Umbilical cord (tissue), 2 donors: ENCODE results near the gene TMEM47. TPM values are rescaled to one million over a fixed set of nuclear protein-coding genes. Genes with fewer than 3 reads are reported as not detected.

Experiments used
- DNase-seq: peaks from one replicate; pipeline ENCODE4 v3.0.0-alpha.2; 2015; ENCODE audit warnings: low spot score
- total RNA-seq: library from RNA; depleted of rRNA; stranded (reverse); fragments of >200 nt; gene quantifications from one replicate; pipeline ENCODE4 v1.2.3, GENCODE V29; 2014; ENCODE audit warnings: low replicate concordance; ENCODE audit not compliant: insufficient read depth

The TMEM47 gene
- total RNA-seq, result 83.1 TPM

DNA sequence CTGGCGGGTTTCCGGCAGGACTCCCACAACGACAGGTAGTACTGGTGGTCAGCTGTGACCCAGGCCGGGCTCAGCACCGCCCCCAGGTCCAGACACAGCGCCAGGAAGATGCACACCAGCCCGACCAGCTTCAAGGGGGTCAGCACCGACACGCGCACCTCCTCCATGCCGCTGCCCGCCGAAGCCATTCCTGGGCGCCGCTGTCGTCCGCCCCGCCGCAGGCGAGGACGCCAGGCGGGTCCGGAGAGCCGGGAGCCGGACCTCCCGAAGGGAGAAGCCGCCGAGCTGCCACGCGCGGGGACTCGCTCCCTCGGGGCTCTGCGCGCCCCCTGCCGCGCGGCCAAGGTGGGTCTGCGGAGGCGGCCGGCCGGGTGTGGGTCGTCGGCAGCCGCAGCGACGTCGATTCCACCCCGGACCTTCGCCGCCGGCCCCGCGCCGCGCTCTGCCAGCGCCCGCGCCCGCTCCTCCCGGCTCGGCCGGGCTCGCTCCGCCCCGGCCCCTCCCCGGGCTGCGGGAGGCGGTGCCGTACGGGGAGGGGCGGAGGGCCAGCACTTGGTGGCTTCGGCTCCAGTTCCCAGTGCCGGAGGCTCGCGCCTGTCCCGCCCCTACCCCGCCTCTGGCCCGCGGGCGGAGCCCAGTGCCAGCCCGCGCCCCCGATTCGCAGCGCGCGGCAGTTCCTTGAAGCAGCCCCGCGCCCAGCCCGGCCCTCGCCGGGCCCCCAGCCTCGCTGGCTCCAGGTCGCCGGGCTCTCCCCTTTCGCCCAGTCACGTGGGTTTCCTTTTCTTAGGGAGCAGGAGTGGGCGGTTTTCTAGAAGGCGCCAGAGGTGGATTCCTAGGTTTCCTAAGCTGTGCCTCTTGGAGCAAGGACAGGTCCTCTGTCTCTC is at the start of gene TMEM47:
TMEM47 (minus strand) TSS at position 444 of the 884 bp plus-strand sequence; CDS start at position 188, 256 bp downstream.
- peak; percentile 82 for DNase-seq

DNA sequence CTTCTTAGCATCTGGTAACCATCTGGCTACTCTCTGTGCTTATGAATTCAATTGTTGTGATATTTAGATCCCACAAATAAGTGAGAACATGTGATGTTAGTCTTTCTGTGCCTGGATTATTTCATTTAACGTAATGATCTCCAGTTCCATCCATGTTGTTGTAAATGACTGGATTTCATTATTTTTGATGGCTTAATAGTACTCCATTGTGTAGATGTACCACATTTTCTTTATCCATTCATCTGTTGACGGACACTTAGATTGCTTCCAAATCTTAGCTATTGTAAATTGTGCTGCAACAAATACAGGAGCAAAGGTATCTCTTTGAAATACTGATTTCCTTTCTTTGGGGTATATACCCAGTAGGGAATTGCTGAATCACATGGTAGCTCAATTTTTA is 30.0 kb upstream of the TMEM47 start:
- DNase-seq, result no peak

DNA sequence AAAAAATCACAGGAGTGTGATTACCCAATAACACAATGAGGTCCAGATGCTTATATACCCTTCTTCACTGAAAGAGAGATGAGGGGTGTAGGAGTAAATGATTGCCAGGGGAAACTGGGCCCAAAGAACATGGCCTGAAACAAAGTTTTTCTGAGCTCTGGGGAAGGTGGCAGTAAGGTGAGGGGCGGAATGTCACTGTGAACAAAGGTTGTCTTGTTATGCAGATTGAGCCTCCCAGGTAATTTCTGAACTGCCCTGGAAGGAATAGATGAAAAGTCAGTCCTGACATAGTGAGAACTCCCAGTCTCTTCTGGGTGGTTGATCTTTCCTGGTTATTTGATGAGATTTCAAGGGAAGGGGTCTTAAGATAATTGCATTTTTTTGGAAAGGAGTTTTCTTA is 2.5 kb upstream of the TMEM47 start:
- DNase-seq, result no peak

DNA sequence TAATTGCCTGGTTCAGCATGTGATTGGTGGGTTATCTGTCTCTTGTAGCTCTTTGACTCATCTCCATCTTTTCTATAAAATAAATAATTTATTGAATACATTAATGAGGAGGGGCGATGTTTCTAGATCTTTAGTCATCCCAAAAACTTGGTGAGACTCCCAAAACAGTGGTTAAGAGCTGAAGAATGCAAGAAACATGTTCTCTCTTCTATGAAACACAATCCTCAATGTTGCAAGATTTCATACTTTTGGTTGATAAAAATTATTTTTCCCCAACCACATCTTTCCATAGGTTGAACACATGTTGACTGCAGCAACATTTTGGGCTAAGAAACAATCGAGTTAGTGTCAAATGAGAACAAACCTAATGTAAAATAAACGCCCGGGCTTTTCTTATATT is 1.2 kb upstream of the TMEM47 start:
- no peak for DNase-seq

DNA sequence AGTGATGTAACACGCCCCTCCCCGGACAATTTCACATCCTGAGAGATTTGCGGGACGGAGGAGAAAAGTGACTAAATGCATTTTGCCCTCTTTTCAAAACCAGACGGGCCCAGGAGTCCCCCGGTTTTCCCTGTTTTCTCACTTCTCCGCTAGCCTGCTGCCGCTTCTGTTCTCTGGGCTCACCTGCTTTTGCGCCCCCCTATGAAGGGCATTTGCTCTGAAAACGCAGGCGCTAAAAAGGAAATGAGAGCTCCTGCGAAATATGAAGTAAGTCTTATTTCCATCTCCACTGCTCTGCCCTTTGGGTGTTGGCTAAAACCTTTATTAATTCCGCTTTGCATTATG is 613 bp upstream of the TMEM47 start:
- DNase-seq, result peak; percentile 1

DNA sequence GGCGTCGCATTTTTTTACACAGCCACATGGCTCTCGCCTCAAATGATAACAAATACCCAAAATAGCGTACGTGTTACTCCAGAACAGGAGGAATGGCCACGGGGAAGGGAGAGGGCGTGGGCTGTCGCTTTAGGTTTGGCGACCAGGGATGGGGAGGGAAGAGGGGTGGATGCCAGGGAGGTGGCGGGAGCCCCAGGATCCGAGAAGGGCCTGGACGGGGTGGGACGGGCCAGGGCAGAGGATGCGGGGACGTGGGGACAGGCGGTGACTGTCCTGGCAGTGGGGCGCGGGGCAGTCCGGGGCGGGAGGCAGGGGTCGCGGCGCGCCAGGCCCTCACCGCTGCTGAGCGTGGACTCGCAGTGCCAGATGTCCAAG is 631 bp downstream of the TMEM47 start:
- no peak for DNase-seq

DNA sequence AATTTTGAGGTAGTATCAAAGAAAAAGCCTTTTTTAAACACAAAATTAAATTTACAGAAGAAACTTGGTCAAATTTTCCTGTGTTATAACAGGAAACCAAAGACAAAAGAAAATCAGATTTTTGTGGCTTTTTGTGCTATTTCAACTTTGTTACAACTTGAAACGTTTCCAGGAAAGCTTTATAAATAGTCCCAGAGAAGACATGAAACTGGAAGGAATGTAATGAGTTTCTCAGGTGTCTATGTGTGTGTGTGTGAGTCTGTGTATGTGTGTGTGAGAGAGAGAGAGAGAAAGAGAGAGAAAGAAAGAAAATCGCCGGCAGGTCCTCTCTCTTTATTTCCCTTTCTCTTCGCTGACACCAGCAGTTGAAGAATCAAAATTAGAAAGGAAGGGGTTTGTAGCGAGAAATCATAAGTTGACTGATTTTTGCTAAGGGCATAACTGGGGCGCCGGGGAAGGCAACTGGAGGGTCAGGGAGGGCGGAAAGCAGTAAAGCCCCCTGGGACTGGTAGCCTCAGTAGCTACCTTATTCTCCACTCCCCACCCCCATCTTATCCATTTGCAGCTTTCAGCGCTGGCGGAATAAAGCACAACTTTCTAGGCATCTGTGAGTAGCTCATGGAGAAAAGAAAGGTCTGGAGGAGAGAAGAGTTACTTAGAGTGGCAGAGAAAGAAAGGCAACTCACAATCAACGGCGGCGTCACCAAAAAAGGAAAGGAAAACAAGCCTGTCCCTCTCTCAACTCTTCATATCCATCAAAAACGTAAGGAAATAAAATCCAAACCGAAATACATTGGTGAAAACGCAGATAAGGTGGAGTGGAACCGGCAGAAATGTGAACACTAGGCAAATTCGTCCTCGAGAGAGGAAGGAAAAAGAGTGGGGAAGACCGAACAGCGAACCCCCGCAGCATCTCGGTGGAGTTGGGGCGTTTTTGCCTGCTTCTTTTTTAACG is 1.3 kb downstream of the TMEM47 start:
- peak; percentile 34 for DNase-seq

DNA sequence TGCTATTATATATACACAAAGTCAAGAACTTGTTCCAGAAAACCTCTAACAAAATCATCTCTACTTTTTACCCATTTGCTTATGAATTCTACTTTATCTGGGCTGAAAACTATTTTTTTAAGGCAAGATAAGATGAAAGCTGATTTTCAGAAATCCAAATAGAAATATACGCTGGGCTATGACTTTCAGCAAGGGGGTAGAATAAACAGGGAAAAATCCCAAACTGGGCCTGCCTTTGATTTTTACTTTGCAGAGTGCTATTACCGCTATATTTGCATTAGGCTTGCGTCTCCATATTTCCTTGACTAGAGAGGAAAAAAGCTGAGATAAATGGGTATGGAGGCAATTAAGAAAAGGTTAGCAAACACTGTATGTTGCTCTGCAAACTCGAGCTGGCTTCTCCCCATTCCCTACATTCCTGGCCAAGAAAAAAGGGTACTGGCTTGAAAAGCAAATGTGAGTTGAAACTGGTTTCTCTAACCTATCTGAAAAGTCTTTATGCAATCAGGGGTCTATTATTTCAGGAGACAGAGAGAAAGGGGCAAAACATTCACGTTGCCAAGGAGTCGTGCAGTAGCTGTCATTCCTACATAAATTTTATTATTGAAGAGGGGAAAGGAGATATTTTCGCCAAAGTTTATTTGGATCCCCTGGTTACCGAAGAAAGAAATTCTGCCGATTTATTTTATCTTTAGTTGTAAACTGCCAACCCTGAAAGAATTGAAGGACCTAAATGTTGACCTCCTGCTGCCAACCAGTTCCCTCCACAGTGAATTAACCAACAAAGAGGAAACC is 2.2 kb downstream of the TMEM47 start:
- DNase-seq, result peak; percentile 21

DNA sequence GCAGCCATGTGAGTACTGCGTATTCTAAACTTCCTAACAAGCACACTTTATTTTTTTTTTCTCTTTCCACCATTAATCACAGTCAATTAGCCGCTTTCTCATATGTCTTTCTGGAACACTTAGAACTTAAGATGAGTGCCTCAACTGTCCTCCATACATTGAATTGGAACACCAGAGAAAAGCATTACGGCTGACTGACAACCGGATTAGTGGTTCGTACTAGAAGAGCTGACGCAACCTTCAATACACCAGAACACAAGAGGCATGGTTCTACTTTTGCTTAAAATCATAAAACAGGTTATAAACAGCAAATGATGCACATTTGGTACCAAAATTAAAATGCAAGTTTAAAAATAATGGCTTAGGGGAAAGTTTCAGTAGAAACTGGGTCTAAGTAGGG is 3.3 kb downstream of the TMEM47 start:
- peak; percentile 22 for DNase-seq

DNA sequence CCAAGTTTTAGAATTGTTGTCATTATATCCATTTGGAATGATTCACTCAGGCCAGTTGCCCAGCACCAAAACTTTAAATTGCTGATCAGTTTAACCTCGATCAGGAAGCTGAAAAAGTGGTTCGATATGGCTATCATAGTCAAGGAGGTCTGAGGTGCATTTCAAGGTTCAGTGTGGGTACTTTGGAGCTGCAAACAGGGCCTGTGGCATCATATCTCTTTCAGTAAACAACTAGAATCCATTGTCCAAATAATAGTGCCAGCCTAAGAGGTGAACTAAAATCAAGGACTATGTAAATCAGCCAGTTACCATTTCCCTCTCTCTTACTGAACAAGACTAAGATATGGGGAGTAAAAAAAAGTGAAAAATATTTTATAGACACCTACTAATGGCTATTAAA is 14.2 kb downstream of the TMEM47 start:
- DNase-seq, result no peak

DNA sequence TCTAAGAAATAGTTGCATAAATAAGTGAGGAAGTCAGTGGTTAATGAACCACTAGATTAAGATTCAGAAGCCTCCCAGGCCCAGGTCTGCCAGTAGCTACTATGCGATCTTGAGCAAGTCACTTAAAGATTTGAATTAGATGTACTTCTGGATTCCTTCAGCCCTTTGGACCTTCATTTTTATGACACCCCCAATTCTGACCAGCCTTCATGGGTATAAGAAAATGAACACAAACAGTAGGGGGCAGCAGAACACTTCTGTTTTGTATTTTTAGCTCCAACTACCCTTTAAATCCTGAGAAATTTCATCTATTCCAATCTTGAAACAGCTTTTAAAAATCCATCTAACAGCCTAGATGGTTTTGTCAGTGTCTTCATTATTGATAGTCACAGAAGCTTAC is 19.0 kb downstream of the TMEM47 start:
- DNase-seq, result no peak

DNA sequence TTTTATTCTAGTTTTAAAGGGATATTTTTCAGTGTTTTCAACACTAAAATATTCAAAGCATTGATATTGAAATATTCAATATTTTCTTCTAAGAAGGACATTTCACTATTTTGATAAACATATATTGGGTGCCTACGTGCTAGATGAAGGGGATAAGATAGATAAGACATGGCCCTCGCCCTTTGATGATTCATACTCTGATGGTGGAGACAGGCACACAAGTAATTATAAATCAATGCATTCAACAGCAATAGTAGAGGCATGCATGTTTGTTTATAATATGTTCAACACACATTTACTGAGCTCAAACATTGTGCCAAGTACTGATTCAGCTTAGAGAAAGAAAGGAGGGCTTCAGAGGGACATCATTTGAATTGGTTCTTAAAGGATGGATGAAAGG is 22.7 kb downstream of the TMEM47 start:
- no peak for DNase-seq

DNA sequence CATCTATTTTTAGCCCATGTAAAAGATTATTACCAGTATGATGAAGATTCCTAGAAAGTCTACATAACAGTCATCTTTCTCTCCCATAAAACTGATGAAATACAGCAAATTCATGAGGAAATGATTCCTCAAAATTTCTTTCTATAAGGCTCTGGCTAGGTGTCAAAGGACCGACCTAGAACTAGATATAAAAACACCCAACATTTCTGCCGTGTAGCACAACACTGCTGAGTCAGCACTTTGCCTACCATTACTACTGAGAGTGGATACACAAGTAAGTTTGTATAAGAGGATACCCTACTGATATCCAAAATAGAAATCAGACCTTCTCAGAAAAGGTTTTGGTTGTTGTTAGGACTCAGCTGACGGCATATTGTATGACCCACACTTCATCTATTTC is 24.7 kb downstream of the TMEM47 start:
- DNase-seq, result no peak

DNA sequence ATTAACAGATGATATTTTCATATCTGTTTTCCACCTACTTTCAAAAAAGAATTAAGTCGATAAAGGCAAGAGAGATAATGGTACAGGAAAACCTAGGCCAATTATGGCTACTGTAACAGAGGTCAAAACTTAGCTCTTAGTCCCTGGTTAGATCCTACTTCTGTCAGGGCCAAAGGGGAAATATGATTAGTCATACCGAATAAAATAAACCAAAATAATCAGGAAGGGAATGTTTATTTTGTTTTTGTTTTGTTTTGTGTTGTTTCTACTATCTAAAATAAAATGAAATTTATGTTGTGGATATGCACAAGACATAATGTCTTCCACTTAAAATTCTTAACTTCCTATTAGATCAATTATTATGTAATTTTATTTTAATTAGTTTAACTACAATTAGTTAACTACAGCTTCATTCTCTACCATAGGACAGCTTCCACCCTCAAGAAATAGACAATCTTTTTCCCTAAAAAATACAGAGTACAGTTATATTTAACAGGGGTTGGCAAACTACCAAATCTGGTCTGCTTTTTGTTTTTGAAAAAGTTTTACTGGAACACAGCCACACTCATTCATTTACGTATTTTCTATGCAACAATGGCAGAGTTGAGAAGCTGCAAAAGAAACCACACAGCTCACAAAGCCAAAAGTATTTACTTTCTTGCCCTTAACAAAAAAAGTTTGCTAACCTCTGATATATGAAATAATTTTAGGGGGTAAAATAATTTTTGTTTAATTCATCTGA is 25.4 kb downstream of the TMEM47 start:
- DNase-seq, result no peak

DNA sequence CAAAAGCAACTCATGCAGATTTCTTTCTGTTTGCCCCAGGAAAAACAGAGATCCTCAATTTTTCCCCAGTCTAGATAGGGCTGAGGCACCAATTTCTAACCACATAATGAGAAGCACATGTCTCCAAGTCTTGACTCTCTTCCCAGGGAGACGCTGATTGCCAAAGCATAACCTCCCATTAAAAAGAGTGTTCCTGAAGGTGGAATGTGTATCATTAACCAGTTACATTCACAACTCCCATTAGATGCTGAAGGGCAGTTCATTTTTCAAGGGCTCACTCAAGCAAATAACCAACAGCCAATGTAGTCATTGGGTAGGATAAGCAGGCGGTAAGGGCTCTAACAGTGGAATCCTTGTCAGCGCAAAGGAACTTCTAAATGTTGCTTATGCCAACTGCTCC is 27.5 kb downstream of the TMEM47 start:
- DNase-seq, result no peak

DNA sequence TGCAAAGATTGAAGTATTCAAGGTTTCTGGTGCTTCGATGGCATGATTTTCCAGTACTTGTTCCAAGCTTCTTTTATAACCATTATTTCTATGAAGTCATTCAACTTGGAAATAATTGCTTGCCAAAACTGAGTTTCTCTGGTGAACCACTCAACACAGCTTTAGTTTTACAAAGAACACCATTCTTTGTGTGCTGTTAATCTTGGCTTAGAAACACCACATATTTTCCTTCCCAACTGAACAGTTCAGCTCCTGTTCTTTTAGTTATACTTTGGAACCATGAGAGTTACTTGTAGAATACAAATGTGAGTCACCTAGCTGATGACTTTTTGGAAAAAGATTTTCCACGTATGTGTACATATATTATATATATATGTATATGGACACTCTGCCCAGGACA is 32.7 kb downstream of the TMEM47 start:
- no peak for DNase-seq

DNA sequence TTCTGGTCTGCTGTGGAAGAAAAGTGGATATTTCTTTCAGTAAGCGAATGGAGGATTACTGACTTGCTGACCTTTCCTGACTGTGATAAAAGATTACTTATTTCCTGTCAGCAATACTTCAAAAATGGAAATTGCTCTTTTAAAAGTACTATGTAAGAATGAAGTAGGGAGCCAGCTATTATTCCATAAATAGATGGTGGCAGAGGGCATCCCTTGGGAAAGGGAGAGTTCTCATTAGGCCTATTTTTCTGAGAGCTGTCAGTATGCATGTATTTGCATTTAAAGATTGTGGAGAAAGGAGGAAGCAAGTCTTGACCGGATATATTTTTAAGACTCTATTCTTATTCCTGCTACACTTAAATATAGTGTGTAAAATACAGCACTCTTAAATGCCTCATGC is 37.2 kb downstream of the TMEM47 start:
- DNase-seq, result no peak

DNA sequence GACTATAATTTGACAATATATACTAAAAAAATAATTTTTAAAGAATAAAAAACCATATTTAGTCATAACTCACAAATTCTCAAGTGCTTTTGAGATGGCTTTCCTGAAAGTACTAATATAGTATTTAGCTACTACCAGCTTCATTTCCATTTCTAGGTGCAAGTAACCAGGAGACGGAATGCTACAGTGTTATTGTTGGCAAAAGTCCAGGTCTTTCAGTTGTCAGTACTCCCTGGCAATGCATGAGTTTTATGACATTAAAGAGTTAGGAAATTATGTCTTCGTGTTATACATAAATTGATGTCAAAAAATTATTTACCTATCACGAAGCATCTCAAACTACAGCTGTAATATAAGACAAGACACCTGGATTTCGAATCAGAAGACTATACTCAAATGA is 45.0 kb downstream of the TMEM47 start:
- DNase-seq, result no peak

DNA sequence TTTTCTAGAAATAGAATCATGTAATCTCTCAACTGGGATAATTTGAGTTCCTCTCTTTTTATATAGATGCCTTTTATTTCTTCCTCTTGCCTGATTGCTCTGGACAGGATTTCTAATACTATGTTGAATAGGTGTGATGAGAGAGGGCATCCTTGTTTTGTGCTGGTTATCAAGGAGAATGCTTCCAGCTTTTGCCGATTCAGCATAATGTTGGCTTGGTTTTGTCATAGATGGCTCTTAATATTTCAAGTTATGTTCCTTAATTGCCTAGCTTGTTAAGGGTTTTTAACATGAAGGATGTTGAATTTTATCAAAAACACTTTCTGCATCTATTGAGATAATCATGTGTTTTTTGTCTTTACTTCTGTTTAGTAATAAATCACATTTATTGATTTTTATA is 58.7 kb downstream of the TMEM47 start:
- no peak for DNase-seq

DNA sequence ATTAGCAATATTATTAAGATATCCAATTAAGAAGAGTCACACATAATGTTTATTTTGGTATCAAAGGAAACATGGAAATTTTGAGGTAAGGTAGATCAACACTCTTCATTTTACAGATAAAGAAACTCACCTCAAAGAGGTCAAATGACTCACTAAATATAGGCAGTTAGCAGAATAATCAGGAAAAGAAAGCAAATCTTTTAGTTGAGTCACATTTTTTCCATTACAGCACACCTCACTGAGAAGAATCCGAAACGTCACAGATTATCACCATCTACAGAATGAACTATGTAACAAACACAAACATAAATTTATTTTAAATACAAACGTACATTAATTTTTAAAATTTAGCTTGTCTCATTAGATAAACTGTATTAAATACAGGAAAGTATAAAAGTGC is 70.1 kb downstream of the TMEM47 start:
- DNase-seq, result no peak

DNA sequence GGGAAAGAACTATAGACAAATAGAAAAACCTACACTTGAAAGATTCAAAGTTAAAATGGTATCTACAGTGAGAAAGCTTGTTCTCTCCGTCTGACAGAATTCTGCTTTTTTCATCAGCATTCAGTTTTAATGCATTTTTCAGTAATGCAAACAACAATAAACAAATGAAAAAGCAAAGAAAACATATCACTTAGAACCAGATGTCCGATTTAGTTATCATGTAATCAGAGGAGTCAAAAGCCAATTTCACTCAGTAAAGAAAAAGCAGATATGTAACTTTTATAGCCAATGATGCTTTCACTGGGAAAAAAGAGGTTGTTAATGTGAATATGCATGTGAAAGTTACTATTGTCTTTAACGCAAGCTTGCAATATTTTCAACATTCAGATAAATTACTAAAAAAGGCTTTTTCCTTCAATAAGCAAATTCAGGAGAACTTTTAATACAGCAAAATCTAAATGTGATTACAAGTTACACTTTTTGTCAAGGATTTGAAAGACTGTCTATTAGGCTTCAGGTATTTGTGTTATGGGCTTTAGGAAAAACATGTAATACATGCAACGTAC is 70.7 kb downstream of the TMEM47 start:
- DNase-seq, result no peak
